Thymus (tissue), 11 donors: ENCODE results near the gene TP63. TPM values are rescaled to one million over a fixed set of nuclear protein-coding genes. Genes with fewer than 3 reads are reported as not detected.
"Not testable (repeated sequence)": the region's sequence is repeated elsewhere in the genome, so short reads cannot be mapped to it uniquely, and the experiment has no call there.

Source experiments
- DNase-seq, 9 donors: peaks; one replicate each; pipeline ENCODE4 v3.0.0-alpha.2; 2013; ENCODE audit warnings: low spot score in 9 of 9, low read depth in 6 of 9, missing footprints in 1 of 9
- H3K27ac ChIP-seq, 2 donors: one replicate each; pipeline ENCODE4 v1.5.1; 2013; ENCODE audit warnings: control low read depth in 1 of 2, low read depth in 1 of 2, low read length in 1 of 2, mild to moderate bottlenecking in 1 of 2, moderate library complexity in 1 of 2
- H3K27me3 ChIP-seq, 2 donors: one replicate each; pipeline ENCODE4 v1.5.1; 2013; ENCODE audit warnings: low read length in 1 of 2; ENCODE audit not compliant: control insufficient read depth in 2 of 2, insufficient read depth in 1 of 2
- H3K36me3 ChIP-seq, 2 donors: one replicate each; pipeline ENCODE4 v1.5.1; 2013; ENCODE audit warnings: low read length in 1 of 2, mild to moderate bottlenecking in 1 of 2, moderate library complexity in 1 of 2; ENCODE audit not compliant: control insufficient read depth in 2 of 2, insufficient read depth in 2 of 2
- H3K4me1 ChIP-seq, 2 donors: one replicate each; pipeline ENCODE4 v1.5.1; 2013; ENCODE audit warnings: low read length in 2 of 2; ENCODE audit not compliant: control insufficient read depth in 2 of 2, insufficient read depth in 2 of 2
- H3K4me3 ChIP-seq, 2 donors: one replicate each; pipeline ENCODE4 v1.5.1; 2013; ENCODE audit warnings: low read length in 2 of 2, control low read depth in 1 of 2, mild to moderate bottlenecking in 1 of 2
- H3K9me3 ChIP-seq, 2 donors: one replicate each; pipeline ENCODE4 v1.5.1; 2013; ENCODE audit warnings: low read length in 1 of 2, mild to moderate bottlenecking in 1 of 2; ENCODE audit not compliant: control insufficient read depth in 2 of 2, insufficient read depth in 1 of 2
- WGBS: extraction: QIAGEN DNeasy Blood & Tissue Kit; methylation state at CpG from one replicate; pipeline ENCODE4 v1.1.7; 2013; 5-methylcytosine and 5-hydroxymethylcytosine counted together
- polyA plus RNA-seq: library from polyadenylated mRNA; stranded (reverse); fragments of 200-250 nt; gene quantifications from one replicate; pipeline ENCODE4 v1.2.3, GENCODE V29; 2013
- total RNA-seq: library from RNA; stranded (reverse); fragments of 120-200 nt; gene quantifications from one replicate; pipeline ENCODE4 v1.2.4, GENCODE V29; 2013
- donor health status: healthy.

Gene TP63
- total and polyA plus RNA-seq, 2 donors = 17.3 to 47.1 TPM

GRCh38 chr3:189590223-189590622 lies 41.0 kb upstream of the TP63 start:
- H3K9me3 ChIP-seq = no peaks in the 10 kb centered on the region
- no peaks in the 10 kb centered on the region for H3K36me3 ChIP-seq
- no peaks in the 10 kb centered on the region for H3K4me1 ChIP-seq
- DNase-seq = no peak
- H3K27ac ChIP-seq = no peak overlapping the region
- H3K27me3 ChIP-seq = no peaks in the 10 kb centered on the region
- WGBS = 92% methylated on average over 3 of the region's 3 CpGs
- H3K4me3 ChIP-seq = no peak overlapping the region

- H3K27ac ChIP-seq = no peak overlapping the region
- no peak for DNase-seq
- no peaks in the 10 kb centered on the region for H3K9me3 ChIP-seq
- H3K4me3 ChIP-seq = no peak overlapping the region
- H3K4me1 ChIP-seq = no peaks in the 10 kb centered on the region
- H3K36me3 ChIP-seq = no peaks in the 10 kb centered on the region
- no peaks in the 10 kb centered on the region for H3K27me3 ChIP-seq
These were observed 37.6 kb upstream of the TP63 start for GRCh38 chr3:189593581-189593980.

- WGBS = 96% methylated on average over 45 of the region's 45 CpGs
- not testable (repeated sequence) for H3K27ac ChIP-seq, H3K27me3 ChIP-seq, H3K9me3 ChIP-seq, H3K4me1 ChIP-seq, H3K36me3 ChIP-seq, H3K4me3 ChIP-seq, DNase-seq
These were observed 34.9 kb upstream of the TP63 start for GRCh38 chr3:189596078-189596979.

GRCh38 chr3:189597918-189598317 lies 33.3 kb upstream of the TP63 start:
- no peaks in the 10 kb centered on the region for H3K27me3 ChIP-seq
- WGBS = 84% methylated on average over 2 of the region's 2 CpGs
- no peaks in the 10 kb centered on the region for H3K36me3 ChIP-seq
- no peak overlapping the region for H3K4me3 ChIP-seq
- H3K4me1 ChIP-seq = no peaks in the 10 kb centered on the region
- DNase-seq = no peak
- no peak overlapping the region for H3K27ac ChIP-seq
- H3K9me3 ChIP-seq = no peaks in the 10 kb centered on the region

GRCh38 chr3:189598530-189599225 lies 32.5 kb upstream of the TP63 start:
- no peak overlapping the region for H3K27ac ChIP-seq
- WGBS = 63% methylated on average over 6 of the region's 6 CpGs
- H3K27me3 ChIP-seq = no peaks in the 10 kb centered on the region
- no peaks in the 10 kb centered on the region for H3K36me3 ChIP-seq
- H3K4me3 ChIP-seq = no peak overlapping the region
- H3K9me3 ChIP-seq = no peaks in the 10 kb centered on the region
- no peaks in the 10 kb centered on the region for H3K4me1 ChIP-seq
- no peak for DNase-seq

GRCh38 chr3:189602471-189602870 lies 28.7 kb upstream of the TP63 start:
- 96% methylated on average over 5 of the region's 5 CpGs for WGBS
- H3K9me3 ChIP-seq = no peaks in the 10 kb centered on the region
- H3K36me3 ChIP-seq = no peaks in the 10 kb centered on the region
- no peak for DNase-seq
- H3K27me3 ChIP-seq = no peaks in the 10 kb centered on the region
- H3K4me1 ChIP-seq = no peaks in the 10 kb centered on the region
- no peak overlapping the region for H3K4me3 ChIP-seq
- no peak overlapping the region for H3K27ac ChIP-seq

GRCh38 chr3:189605717-189606116 lies 25.5 kb upstream of the TP63 start:
- H3K36me3 ChIP-seq = no peaks in the 10 kb centered on the region
- WGBS = 98% methylated on average over 2 of the region's 2 CpGs
- no peaks in the 10 kb centered on the region for H3K27me3 ChIP-seq
- no peaks in the 10 kb centered on the region for H3K9me3 ChIP-seq
- H3K4me1 ChIP-seq = no peaks in the 10 kb centered on the region
- no peak for DNase-seq
- no peak overlapping the region for H3K27ac ChIP-seq
- H3K4me3 ChIP-seq = no peak overlapping the region

- Histone ChIP-seq H3K4me1 (no peaks in the 10 kb centered on the region), H3K27ac (no peak overlapping the region), H3K9me3 (no peaks in the 10 kb centered on the region), H3K4me3 (no peak overlapping the region), H3K36me3 (no peaks in the 10 kb centered on the region), H3K27me3 (no peaks in the 10 kb centered on the region)
- WGBS = 97% methylated on average over 4 of the region's 4 CpGs
- no peak for DNase-seq
These were observed 24.4 kb upstream of the TP63 start for GRCh38 chr3:189606774-189607173.

- H3K27ac ChIP-seq, DNase-seq, H3K27me3 ChIP-seq, H3K36me3 ChIP-seq, H3K4me1 ChIP-seq, H3K4me3 ChIP-seq, H3K9me3 ChIP-seq: not testable (repeated sequence)
- 64% methylated on average over 2 of the region's 2 CpGs for WGBS
These were observed 18.5 kb upstream of the TP63 start for GRCh38 chr3:189612641-189613040.
